ENCODE data around the gene ERICH3.

The ERICH3 gene

GRCh38 chr1:74531796-74532195 is 141.8 kb downstream of the ERICH3 start:
- H3K27ac ChIP-seq, result no peak overlapping the region
- no peak for TF ChIP-seq CTCF (conservative IDR thresholded peaks at IDR 0.05)
- TF ChIP-seq ZFX (IDR thresholded peaks at IDR 0.05), result no peak

GRCh38 chr1:74530892-74531291 is 142.7 kb downstream of the ERICH3 start:
- no peak overlapping the region for H3K27ac ChIP-seq
- TF ChIP-seq CTCF (conservative IDR thresholded peaks at IDR 0.05) (no peak), ZFX (IDR thresholded peaks at IDR 0.05) (no peak)

- no peak overlapping the region for H3K27ac ChIP-seq
- no peak for TF ChIP-seq CTCF (conservative IDR thresholded peaks at IDR 0.05)
- no peak for TF ChIP-seq ZFX (IDR thresholded peaks at IDR 0.05)
Observed at GRCh38 chr1:74528123-74528522, 145.5 kb downstream of the ERICH3 start.

GRCh38 chr1:74526708-74527107 is 146.9 kb downstream of the ERICH3 start:
- H3K27ac ChIP-seq, result no peak overlapping the region

GRCh38 chr1:74523873-74524480 is 149.6 kb downstream of the ERICH3 start:
- no peak overlapping the region for H3K27ac ChIP-seq

More at GRCh38 chr1:74526708-74527107, 146.9 kb downstream of the ERICH3 start:
- TF ChIP-seq ZFX (IDR thresholded peaks at IDR 0.05) (no peak), CTCF (conservative IDR thresholded peaks at IDR 0.05) (no peak)

DNA sequence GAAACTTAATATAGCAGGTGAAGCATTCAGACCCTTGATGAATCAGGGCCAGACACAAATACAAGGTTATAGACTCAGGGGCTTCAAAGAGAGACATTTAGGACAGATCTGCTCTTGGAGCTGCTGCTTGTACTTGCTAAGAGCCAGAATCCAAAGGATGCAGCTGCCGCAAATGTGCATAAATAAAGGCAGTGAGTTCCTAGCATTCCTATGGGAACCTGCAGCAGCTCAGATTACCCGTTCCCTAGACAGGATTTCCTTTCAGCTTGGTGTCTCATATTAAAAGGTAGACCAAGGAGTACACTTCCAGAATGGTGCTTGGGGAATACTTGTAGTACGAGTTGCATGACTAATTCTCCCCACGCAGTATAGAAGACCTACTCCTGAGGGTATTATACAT is 151.4 kb downstream of the ERICH3 start:
- no peak overlapping the region for H3K27ac ChIP-seq
- TF ChIP-seq CTCF (conservative IDR thresholded peaks at IDR 0.05), result no peak

More at GRCh38 chr1:74523873-74524480, 149.6 kb downstream of the ERICH3 start:
- TF ChIP-seq ZFX (IDR thresholded peaks at IDR 0.05), result no peak
- no peak for TF ChIP-seq CTCF (conservative IDR thresholded peaks at IDR 0.05)
